ENCODE results near the gene CIRBP. TPM values are rescaled to one million over a fixed set of nuclear protein-coding genes. Genes with fewer than 3 reads are reported as not detected.

Gene CIRBP
- total RNA-seq, 3 donors from 2014 or later: 281 to 507 (median 300) TPM

- DNase-seq: peak; percentile 87 to 95 (median 89)
- peak; percentile 43 for ATAC-seq
These were observed 9.8 kb upstream of the CIRBP start for GRCh38 chr19:1259206-1259875.

GRCh38 chr19:1259876-1260748, 9.0 kb upstream of the CIRBP start:
- no peak for TF ChIP-seq CTCF (IDR thresholded peaks at IDR 0.05)
- DNase-seq: peak; percentile 55 to 89 (median 80)
- H3K36me3 ChIP-seq (ENCODE audit: low read depth): peaks cover 5% of the 10 kb centered on the region
- intact Hi-C loops (cut with DNase I, micrococcal nuclease): no loop called here
- no peaks in the 10 kb centered on the region for H3K9me3 ChIP-seq
- H3K4me3 ChIP-seq: no peak overlapping the region
- peaks cover 62% of the 10 kb centered on the region for H3K4me1 ChIP-seq (ENCODE audit: low read depth)
- peak; percentile 20 for ATAC-seq

More at GRCh38 chr19:1259206-1259875, 9.8 kb upstream of the CIRBP start:
- TF ChIP-seq CTCF (IDR thresholded peaks at IDR 0.05): no peak
- peaks cover 64% of the 10 kb centered on the region for H3K4me1 ChIP-seq (ENCODE audit: low read depth)
- no peak overlapping the region for H3K4me3 ChIP-seq
- intact Hi-C loops (cut with DNase I, micrococcal nuclease): no loop called here
- no peaks in the 10 kb centered on the region for H3K9me3 ChIP-seq
- peaks cover 6% of the 10 kb centered on the region for H3K36me3 ChIP-seq (ENCODE audit: low read depth)

GRCh38 chr19:1260749-1261537, 8.2 kb upstream of the CIRBP start:
- intact Hi-C loops (cut with DNase I, micrococcal nuclease): no loop called here
- TF ChIP-seq CTCF (IDR thresholded peaks at IDR 0.05): no peak
- Histone ChIP-seq H3K36me3 (ENCODE audit: low read depth) (no peaks in the 10 kb centered on the region), H3K4me1 (ENCODE audit: low read depth) (peaks cover 61% of the 10 kb centered on the region), H3K9me3 (no peaks in the 10 kb centered on the region), H3K4me3 (peak overlapping the region; percentile 54)
- DNase-seq (peak; percentile 97 to 99 (median 99)), ATAC-seq (peak; percentile 72)

- Histone ChIP-seq H3K4me3 (peak overlapping the region; percentile 54), H3K36me3 (ENCODE audit: low read depth) (no peaks in the 10 kb centered on the region), H3K9me3 (no peaks in the 10 kb centered on the region), H3K4me1 (ENCODE audit: low read depth) (peaks cover 66% of the 10 kb centered on the region)
- intact Hi-C loops (cut with DNase I, micrococcal nuclease): no loop called here
- TF ChIP-seq CTCF (IDR thresholded peaks at IDR 0.05): no peak
- DNase-seq: peak in 1 of 3 donors; percentile 70
- ATAC-seq: no peak
These were observed 7.7 kb upstream of the CIRBP start for GRCh38 chr19:1261538-1261797.

GRCh38 chr19:1261798-1262622, 7.1 kb upstream of the CIRBP start:
- Histone ChIP-seq H3K36me3 (ENCODE audit: low read depth) (no peaks in the 10 kb centered on the region), H3K9me3 (no peaks in the 10 kb centered on the region), H3K4me3 (no peak overlapping the region), H3K4me1 (ENCODE audit: low read depth) (peaks cover 69% of the 10 kb centered on the region)
- ATAC-seq (peak; percentile 51), DNase-seq (peak; percentile 95 to 96 (median 96))
- intact Hi-C loops (cut with DNase I, micrococcal nuclease): no loop called here
- TF ChIP-seq CTCF (IDR thresholded peaks at IDR 0.05): no peak
